Mammary epithelial cell (primary cell): Measurements from ENCODE around the gene TM4SF18.

Experiments used
- EZH2 ChIP-seq: IDR thresholded peaks from 2 replicates; pipeline ENCODE4 v1.6.1; 2012; ENCODE audit warnings: low read length, inconsistent platforms, borderline replicate concordance
- TF ChIP-seq, protein P1 (sequence below), 2 donors: IDR thresholded peaks in 1 of 2; conservative IDR thresholded peaks in 1 of 2; 2 replicates each; pipeline ENCODE4 v1.5.1; 2011 to 2012; ENCODE audit warnings: inconsistent platforms in 2 of 2, low read length in 2 of 2, mild to moderate bottlenecking in 2 of 2, control low read depth in 1 of 2, low read depth in 1 of 2; ENCODE audit not compliant: insufficient read depth in 1 of 2; ENCODE audit errors: extremely low read depth in 1 of 2

DNA sequence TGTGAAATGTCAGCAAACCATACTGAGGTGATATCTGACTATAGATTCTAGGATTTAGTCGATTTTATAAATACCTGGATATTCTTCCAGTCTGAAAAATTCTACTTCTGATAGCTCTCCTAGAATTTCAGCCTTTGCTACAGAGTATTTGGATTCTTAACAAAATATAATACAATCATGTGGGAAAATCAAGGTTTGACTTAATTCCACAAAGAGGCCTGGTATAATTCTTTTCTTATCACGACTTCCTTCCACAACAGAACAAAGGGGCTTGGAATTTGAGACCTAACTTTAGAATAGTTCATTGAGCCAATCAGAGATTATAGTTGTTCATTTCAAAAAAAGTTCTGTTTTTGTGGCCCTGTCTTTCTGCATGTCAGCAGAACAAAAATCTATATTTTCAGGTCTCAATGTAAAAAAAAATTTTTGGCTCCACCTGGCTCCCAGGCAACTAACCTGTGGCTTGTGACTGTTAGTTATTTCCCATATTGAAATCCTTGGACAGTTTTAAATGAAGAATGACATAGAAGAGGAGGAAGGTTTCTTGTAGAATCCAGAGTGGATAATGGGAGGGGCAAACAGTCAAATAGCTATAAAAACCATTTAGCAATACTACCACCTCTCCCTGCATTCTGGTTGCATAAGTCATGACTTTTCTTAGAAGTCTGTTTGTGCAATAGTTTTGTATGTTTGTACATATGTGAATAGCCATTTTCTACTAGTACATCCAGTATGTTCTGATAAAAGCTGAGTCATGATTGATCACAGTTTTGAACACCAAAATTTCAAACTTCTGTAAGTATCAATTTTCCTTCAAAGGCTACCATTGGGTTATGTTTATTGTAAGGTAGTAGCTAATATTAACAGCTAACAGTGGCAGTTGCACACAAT, 40.0 kb upstream of the TM4SF18 start:
- TF ChIP-seq, protein P1, sequence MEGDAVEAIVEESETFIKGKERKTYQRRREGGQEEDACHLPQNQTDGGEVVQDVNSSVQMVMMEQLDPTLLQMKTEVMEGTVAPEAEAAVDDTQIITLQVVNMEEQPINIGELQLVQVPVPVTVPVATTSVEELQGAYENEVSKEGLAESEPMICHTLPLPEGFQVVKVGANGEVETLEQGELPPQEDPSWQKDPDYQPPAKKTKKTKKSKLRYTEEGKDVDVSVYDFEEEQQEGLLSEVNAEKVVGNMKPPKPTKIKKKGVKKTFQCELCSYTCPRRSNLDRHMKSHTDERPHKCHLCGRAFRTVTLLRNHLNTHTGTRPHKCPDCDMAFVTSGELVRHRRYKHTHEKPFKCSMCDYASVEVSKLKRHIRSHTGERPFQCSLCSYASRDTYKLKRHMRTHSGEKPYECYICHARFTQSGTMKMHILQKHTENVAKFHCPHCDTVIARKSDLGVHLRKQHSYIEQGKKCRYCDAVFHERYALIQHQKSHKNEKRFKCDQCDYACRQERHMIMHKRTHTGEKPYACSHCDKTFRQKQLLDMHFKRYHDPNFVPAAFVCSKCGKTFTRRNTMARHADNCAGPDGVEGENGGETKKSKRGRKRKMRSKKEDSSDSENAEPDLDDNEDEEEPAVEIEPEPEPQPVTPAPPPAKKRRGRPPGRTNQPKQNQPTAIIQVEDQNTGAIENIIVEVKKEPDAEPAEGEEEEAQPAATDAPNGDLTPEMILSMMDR (conservative IDR thresholded peaks at IDR 0.05 in 1 of 2, IDR thresholded peaks at IDR 0.05 in 1 of 2; ENCODE audit: extremely low read depth in 1 of 2, insufficient read depth in 1 of 2, low read depth in 1 of 2, low read length in 2 of 2), result no peak
- TF ChIP-seq EZH2, result no peak
